Measurements from ENCODE around the gene MTCH2. TPM values are rescaled to one million over a fixed set of nuclear protein-coding genes. Genes with fewer than 3 reads are reported as not detected.
A peak's percentile ranks its signal among the peaks of the same experiment; 100 is the strongest.

The MTCH2 gene
- total RNA-seq, 1 donor from 2014 or later, result 40.5 TPM

- no peaks in the 10 kb centered on the region for H3K36me3 ChIP-seq
- intact Hi-C loops (cut with DNase I), result no loop called here
- DNase-seq (ENCODE audit: extremely low spot score in 2 of 2), result no peak
- TF ChIP-seq POLR2AphosphoS5 (IDR thresholded peaks at IDR 0.05; ENCODE audit: insufficient read depth in 1 of 2, low read depth in 1 of 2) (no peak), POLR2A (IDR thresholded peaks at IDR 0.05) (no peak)
- TF ChIP-seq, protein P1, sequence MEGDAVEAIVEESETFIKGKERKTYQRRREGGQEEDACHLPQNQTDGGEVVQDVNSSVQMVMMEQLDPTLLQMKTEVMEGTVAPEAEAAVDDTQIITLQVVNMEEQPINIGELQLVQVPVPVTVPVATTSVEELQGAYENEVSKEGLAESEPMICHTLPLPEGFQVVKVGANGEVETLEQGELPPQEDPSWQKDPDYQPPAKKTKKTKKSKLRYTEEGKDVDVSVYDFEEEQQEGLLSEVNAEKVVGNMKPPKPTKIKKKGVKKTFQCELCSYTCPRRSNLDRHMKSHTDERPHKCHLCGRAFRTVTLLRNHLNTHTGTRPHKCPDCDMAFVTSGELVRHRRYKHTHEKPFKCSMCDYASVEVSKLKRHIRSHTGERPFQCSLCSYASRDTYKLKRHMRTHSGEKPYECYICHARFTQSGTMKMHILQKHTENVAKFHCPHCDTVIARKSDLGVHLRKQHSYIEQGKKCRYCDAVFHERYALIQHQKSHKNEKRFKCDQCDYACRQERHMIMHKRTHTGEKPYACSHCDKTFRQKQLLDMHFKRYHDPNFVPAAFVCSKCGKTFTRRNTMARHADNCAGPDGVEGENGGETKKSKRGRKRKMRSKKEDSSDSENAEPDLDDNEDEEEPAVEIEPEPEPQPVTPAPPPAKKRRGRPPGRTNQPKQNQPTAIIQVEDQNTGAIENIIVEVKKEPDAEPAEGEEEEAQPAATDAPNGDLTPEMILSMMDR (IDR thresholded peaks at IDR 0.05), result no peak
- no peak overlapping the region for H3K4me3 ChIP-seq
- H3K27ac ChIP-seq, result no peak overlapping the region
- peaks cover 6% of the 10 kb centered on the region for H3K27me3 ChIP-seq
- peaks cover 26% of the 10 kb centered on the region for H3K4me1 ChIP-seq
- no peaks in the 10 kb centered on the region for H3K9me3 ChIP-seq
These were observed 50.6 kb downstream of the MTCH2 start for GRCh38 chr11:47591764-47592163.

- peaks cover 6% of the 10 kb centered on the region for H3K27me3 ChIP-seq
- no peak for DNase-seq (ENCODE audit: extremely low spot score in 2 of 2)
- H3K9me3 ChIP-seq, result no peaks in the 10 kb centered on the region
These were observed 52.1 kb downstream of the MTCH2 start for GRCh38 chr11:47589977-47590861.

DNA sequence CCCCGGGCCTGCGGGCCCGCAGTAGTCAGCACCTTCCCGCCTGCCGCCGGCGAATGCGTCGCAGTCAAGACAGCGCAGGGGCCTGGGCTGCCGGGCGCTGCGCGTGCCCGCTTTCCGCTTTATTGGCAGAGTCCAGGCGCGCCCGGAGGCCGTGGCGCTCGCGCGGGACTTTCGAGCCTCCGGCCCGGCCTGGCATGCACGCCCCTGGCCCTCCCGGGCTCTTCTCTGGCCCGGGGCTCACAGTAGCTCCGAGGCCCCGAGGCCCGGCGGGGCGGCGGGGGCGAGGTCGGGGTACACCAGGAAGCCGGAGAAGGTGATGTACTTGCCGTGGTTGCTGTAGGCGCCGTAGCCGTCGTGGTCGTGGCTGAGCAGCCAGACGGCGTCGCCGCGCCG lies 52.8 kb downstream of the MTCH2 start:
- Histone ChIP-seq H3K4me1 (peaks cover 30% of the 10 kb centered on the region), H3K9me3 (no peaks in the 10 kb centered on the region), H3K27me3 (peaks cover 6% of the 10 kb centered on the region), H3K4me3 (peak overlapping the region; percentile 41 to 48), H3K36me3 (peaks cover 0 to 4% of the 10 kb centered on the region in 2 donors), H3K27ac (no peak overlapping the region)
- no peak for DNase-seq (ENCODE audit: extremely low spot score in 2 of 2)
- no peak for TF ChIP-seq POLR2AphosphoS5 (IDR thresholded peaks at IDR 0.05; ENCODE audit: insufficient read depth in 1 of 2, low read depth in 1 of 2)
- no peak for TF ChIP-seq POLR2A (IDR thresholded peaks at IDR 0.05)
- TF ChIP-seq, protein P1 (IDR thresholded peaks at IDR 0.05), result no peak
- intact Hi-C loops (cut with DNase I), result no loop called here

More at GRCh38 chr11:47589977-47590861, 52.1 kb downstream of the MTCH2 start:
- peaks cover 30% of the 10 kb centered on the region for H3K4me1 ChIP-seq
- TF ChIP-seq POLR2AphosphoS5 (IDR thresholded peaks at IDR 0.05; ENCODE audit: insufficient read depth in 1 of 2, low read depth in 1 of 2) (peak in 1 of 2 donors; percentile 52), POLR2A (IDR thresholded peaks at IDR 0.05) (no peak)
- no peaks in the 10 kb centered on the region for H3K36me3 ChIP-seq
- H3K27ac ChIP-seq, result no peak overlapping the region
- peak overlapping the region; percentile 41 to 48 for H3K4me3 ChIP-seq
- intact Hi-C loops (cut with DNase I), result no loop called here

- H3K36me3 ChIP-seq, result peaks cover 0 to 9% of the 10 kb centered on the region in 2 donors
- no peak overlapping the region for H3K27ac ChIP-seq
- intact Hi-C loops (cut with DNase I), result no loop called here
- no peaks in the 10 kb centered on the region for H3K9me3 ChIP-seq
- peaks cover 25% of the 10 kb centered on the region for H3K4me1 ChIP-seq
- TF ChIP-seq, protein P1 (IDR thresholded peaks at IDR 0.05), result no peak
- TF ChIP-seq POLR2A (IDR thresholded peaks at IDR 0.05) (no peak), POLR2AphosphoS5 (IDR thresholded peaks at IDR 0.05; ENCODE audit: insufficient read depth in 1 of 2, low read depth in 1 of 2) (no peak)
- H3K4me3 ChIP-seq, result peak overlapping the region; percentile 41 to 48
- DNase-seq (ENCODE audit: extremely low spot score in 2 of 2), result no peak
- H3K27me3 ChIP-seq, result peaks cover 6% of the 10 kb centered on the region
These were observed 53.2 kb downstream of the MTCH2 start for GRCh38 chr11:47589118-47589517.

GRCh38 chr11:47587723-47588326 lies 54.5 kb downstream of the MTCH2 start:
- TF ChIP-seq POLR2AphosphoS5 (IDR thresholded peaks at IDR 0.05; ENCODE audit: insufficient read depth in 1 of 2, low read depth in 1 of 2) (no peak), POLR2A (IDR thresholded peaks at IDR 0.05) (no peak)
- TF ChIP-seq, protein P1 (IDR thresholded peaks at IDR 0.05), result no peak
- intact Hi-C loops (cut with DNase I), result no loop called here
- DNase-seq (ENCODE audit: extremely low spot score in 2 of 2), result no peak
- H3K36me3 ChIP-seq, result peaks cover 0 to 22% of the 10 kb centered on the region in 2 donors
- H3K4me3 ChIP-seq, result no peak overlapping the region
- H3K9me3 ChIP-seq, result no peaks in the 10 kb centered on the region
- H3K27me3 ChIP-seq, result no peaks in the 10 kb centered on the region
- no peak overlapping the region for H3K27ac ChIP-seq
- H3K4me1 ChIP-seq, result peaks cover 15% of the 10 kb centered on the region
